Thoracic aorta (tissue), 2 donors: Measurements from ENCODE around the gene KBTBD4. TPM values are rescaled to one million over a fixed set of nuclear protein-coding genes. Genes with fewer than 3 reads are reported as not detected.

ENCODE experiments used
- ATAC-seq: fragments of 150-250 bp; one replicate; pipeline ENCODE4 v1.8.0; 2017; ENCODE audit warnings: low read depth; ENCODE audit not compliant: insufficient number of reproducible peaks, low FRiP score
- DNase-seq: peaks from one replicate; pipeline ENCODE4 v3.0.0-alpha.2; 2020; ENCODE audit warnings: low spot score
- H3K27ac ChIP-seq, 2 donors: fragments of 200-600 bp; sonication (generic); 1 replicate in 1 of 2; 2 replicates in 1 of 2; pipeline ENCODE4 v1.5.1; 2016; ENCODE audit warnings: mild to moderate bottlenecking in 2 of 2, moderate library complexity in 2 of 2
- H3K27me3 ChIP-seq: fragments of 200-600 bp; sonication (generic); replicated peaks from 2 replicates; pipeline ENCODE4 v1.6.0; 2016; ENCODE audit warnings: mild to moderate bottlenecking; ENCODE audit not compliant: insufficient read depth
- H3K36me3 ChIP-seq: fragments of 200-600 bp; sonication (generic); one replicate; pipeline ENCODE4 v1.5.1; 2016
- H3K4me1 ChIP-seq, 2 donors: fragments of 200-600 bp; sonication (generic); 1 replicate in 1 of 2; 2 replicates in 1 of 2; pipeline versions ENCODE4 v1.5.1 to v1.6.0; 2016; ENCODE audit warnings: low read depth in 2 of 2, mild to moderate bottlenecking in 1 of 2; ENCODE audit not compliant: control insufficient read depth in 1 of 2
- H3K4me3 ChIP-seq: fragments of 200-600 bp; sonication (generic); 2 replicates; pipeline ENCODE4 v1.5.1; 2016; ENCODE audit warnings: mild to moderate bottlenecking
- H3K9me3 ChIP-seq: fragments of 200-600 bp; sonication (generic); 2 replicates; pipeline ENCODE4 v1.5.1; 2016
- total RNA-seq, 2 donors: library from RNA; depleted of rRNA; stranded (reverse); fragments of >200 nt; gene quantifications; one replicate each; pipeline versions ENCODE4 v1.1.0 to v1.2.3, GENCODE V29; 2016
- TF ChIP-seq, protein P1 (sequence below): fragments of 200-600 bp; sonication (generic); IDR thresholded peaks from one replicate; pipeline ENCODE4 v1.5.1; 2019; ENCODE audit warnings: antibody characterized with exemption

KBTBD4 gene
- total RNA-seq, 2 donors from 2014 or later = 14.9 to 19.1 TPM

DNA sequence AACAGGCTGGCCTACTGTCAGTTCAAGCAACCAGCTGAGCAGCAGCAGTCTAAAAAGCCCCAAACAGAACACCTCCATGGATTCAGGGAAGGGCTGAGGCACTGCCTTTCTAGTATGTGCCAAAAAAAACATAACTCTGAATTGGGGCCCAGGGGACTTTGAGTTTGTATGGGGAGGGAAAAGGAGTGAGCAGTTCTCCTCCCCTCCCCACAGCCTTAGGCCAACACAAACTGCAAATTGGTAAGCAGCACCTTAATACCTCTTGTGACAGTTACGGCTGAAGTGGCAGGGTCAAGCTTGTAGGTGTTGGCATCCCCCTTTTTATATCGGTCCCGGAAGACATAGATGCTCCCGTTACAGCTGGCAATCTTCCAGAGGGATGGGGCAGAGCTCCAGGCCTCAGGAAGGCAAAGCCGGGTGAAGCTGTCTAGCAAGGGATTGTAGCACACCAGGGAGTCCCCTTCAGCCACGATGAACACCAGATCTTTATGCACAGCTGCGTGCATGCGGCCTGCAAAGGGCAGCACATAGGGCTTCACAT, 6.0 kb downstream of the KBTBD4 start:
- DNase-seq = no peak
- no peaks in the 10 kb centered on the region for H3K9me3 ChIP-seq
- H3K27ac ChIP-seq = no peak overlapping the region
- TF ChIP-seq, protein P1, sequence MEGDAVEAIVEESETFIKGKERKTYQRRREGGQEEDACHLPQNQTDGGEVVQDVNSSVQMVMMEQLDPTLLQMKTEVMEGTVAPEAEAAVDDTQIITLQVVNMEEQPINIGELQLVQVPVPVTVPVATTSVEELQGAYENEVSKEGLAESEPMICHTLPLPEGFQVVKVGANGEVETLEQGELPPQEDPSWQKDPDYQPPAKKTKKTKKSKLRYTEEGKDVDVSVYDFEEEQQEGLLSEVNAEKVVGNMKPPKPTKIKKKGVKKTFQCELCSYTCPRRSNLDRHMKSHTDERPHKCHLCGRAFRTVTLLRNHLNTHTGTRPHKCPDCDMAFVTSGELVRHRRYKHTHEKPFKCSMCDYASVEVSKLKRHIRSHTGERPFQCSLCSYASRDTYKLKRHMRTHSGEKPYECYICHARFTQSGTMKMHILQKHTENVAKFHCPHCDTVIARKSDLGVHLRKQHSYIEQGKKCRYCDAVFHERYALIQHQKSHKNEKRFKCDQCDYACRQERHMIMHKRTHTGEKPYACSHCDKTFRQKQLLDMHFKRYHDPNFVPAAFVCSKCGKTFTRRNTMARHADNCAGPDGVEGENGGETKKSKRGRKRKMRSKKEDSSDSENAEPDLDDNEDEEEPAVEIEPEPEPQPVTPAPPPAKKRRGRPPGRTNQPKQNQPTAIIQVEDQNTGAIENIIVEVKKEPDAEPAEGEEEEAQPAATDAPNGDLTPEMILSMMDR = no peak
- no peak for ATAC-seq
- H3K4me3 ChIP-seq = no peak overlapping the region
- H3K36me3 ChIP-seq = peaks cover 28% of the 10 kb centered on the region
- H3K27me3 ChIP-seq = no peaks in the 10 kb centered on the region
- H3K4me1 ChIP-seq = peaks cover 4 to 12% of the 10 kb centered on the region in 2 donors

DNA sequence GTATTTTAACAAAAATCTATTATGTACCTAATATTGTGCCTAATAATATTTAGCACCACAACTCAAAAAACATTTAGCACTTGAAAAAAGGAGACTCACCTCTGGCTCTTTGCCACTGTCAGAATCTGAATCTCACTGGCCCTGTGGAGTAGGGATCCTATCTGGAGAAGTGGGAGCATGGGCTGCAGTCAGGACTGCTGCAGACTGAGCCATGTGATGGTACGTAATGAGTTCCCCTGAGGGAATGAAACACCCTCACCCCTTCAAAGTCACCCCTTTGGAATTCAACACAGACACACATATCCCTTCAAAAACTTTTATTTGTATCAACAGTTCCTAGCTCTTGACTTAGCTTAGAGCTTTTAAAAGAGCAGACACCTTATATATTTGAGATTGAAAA, 6.9 kb downstream of the KBTBD4 start:
- Histone ChIP-seq H3K4me3 (no peak overlapping the region), H3K27me3 (no peaks in the 10 kb centered on the region), H3K9me3 (no peaks in the 10 kb centered on the region), H3K4me1 (peaks cover 0 to 6% of the 10 kb centered on the region in 2 donors), H3K36me3 (peaks cover 28% of the 10 kb centered on the region), H3K27ac (no peak overlapping the region)
- ATAC-seq (no peak), DNase-seq (no peak)
- TF ChIP-seq, protein P1 = no peak

DNA sequence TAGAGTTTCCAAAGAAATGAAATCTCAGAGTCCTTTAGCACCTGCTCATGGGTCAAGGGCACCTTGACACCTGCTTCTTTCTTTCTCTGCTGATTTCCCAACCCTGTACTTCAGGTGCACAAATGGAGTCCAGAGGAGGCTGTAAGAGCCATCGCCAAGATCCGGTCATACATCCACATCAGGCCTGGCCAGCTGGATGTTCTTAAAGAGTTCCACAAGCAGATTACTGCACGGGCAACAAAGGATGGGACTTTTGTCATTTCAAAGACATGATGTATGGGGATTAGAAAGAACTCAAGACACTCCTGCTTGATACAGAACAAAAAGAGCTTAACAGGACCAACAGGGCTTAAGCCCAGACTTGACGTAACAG, 7.4 kb downstream of the KBTBD4 start:
- Histone ChIP-seq H3K9me3 (no peaks in the 10 kb centered on the region), H3K4me3 (no peak overlapping the region), H3K27ac (no peak overlapping the region), H3K4me1 (peaks cover 3 to 8% of the 10 kb centered on the region in 2 donors), H3K27me3 (no peaks in the 10 kb centered on the region), H3K36me3 (peaks cover 28% of the 10 kb centered on the region)
- TF ChIP-seq, protein P1 = no peak
- DNase-seq (no peak), ATAC-seq (no peak)

DNA sequence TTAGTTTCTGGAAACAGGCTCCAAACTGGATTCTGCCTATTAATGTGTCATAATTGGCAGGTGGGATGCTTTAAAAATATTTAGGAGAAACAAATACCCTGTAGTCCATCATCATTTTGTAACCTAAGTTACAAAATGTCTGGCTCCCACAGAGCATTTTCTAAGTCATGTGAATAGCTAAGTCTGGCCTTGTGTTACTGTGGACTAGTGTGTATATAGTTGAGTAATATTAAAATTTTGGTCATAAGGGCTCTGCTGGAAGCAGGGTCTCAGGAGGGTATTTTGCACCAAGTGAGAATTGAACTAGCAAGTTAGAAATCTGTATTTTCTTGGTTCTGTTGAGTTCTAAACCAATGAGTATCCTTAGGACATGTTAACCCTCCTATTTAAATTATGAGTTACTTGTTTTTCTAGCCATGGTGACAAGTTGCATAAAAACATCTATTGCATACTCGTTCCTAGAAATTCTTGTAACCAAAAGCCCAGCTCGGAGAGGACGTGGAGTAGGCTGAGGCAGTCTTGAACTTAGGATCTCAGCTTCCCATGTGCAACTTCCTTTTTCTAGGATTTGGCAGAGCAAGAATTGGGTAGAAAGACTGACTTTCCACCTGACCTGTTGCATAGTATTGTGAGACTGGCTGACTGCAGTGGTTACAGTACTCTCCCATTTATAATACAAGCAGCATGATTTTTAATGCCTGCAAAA, 8.0 kb downstream of the KBTBD4 start:
- no peak for DNase-seq
- ATAC-seq = no peak
- H3K4me1 ChIP-seq = peaks cover 3 to 14% of the 10 kb centered on the region in 2 donors
- no peaks in the 10 kb centered on the region for H3K9me3 ChIP-seq
- TF ChIP-seq, protein P1 = no peak
- no peak overlapping the region for H3K27ac ChIP-seq
- H3K27me3 ChIP-seq = no peaks in the 10 kb centered on the region
- no peak overlapping the region for H3K4me3 ChIP-seq
- H3K36me3 ChIP-seq = peaks cover 28% of the 10 kb centered on the region

DNA sequence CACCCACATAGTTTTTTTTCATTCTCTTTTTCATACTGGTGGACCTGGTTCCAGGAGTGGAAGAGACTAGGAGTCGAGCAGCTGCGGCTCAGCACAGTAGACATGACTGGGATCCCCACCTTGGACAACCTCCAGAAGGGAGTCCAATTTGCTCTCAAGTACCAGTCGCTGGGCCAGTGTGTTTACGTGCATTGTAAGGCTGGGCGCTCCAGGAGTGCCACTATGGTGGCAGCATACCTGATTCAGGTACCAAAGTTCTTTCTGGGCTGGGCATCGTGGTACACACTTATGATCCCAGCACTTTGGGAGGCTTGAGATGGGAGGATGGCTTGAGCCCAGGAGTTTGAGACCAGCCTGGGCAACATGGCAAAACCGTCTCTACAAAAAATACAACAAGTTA, 9.1 kb downstream of the KBTBD4 start:
- peaks cover 20% of the 10 kb centered on the region for H3K36me3 ChIP-seq
- TF ChIP-seq, protein P1 = no peak
- H3K27ac ChIP-seq = no peak overlapping the region
- no peaks in the 10 kb centered on the region for H3K9me3 ChIP-seq
- no peaks in the 10 kb centered on the region for H3K27me3 ChIP-seq
- H3K4me1 ChIP-seq = peaks cover 3 to 20% of the 10 kb centered on the region in 2 donors
- ATAC-seq (no peak), DNase-seq (no peak)
- H3K4me3 ChIP-seq = no peak overlapping the region
